Smooth muscle cell of the brain vasculature (primary cell): ENCODE measurements around the gene FOXP4.
A peak's percentile ranks its signal among the peaks of the same experiment; 100 is the strongest.

Experiments used
- DNase-seq: peaks from one replicate; pipeline ENCODE4 v3.0.0-alpha.2; 2012; ENCODE audit warnings: low read depth, low spot score

Gene FOXP4

GRCh38 chr6:41624621-41625380, 78.6 kb downstream of the FOXP4 start:
- DNase-seq = no peak

- no peak for DNase-seq
These were observed 79.3 kb downstream of the FOXP4 start for GRCh38 chr6:41625442-41625841.

GRCh38 chr6:41626022-41626421, 79.8 kb downstream of the FOXP4 start:
- DNase-seq = no peak

DNA sequence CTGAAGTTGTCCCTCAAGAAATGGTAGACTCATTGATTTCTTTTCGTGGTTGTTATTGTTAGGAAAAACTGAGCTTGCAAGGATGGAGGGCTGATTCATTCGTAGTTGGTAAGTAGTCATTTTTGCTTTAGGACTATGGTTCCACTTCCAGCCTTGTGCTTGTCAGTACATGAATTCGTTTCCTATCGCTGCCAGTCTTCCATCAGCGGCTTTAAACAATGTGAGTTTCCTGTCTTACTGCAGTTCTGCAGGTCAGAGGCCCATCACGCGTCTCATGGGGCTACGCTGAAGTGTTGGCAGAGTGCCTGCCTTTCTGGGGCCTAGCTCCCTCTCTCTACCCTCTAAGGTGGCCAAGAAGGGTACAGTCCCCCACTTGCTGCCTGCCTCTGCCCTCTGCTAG, 80.7 kb downstream of the FOXP4 start:
- DNase-seq = no peak

DNA sequence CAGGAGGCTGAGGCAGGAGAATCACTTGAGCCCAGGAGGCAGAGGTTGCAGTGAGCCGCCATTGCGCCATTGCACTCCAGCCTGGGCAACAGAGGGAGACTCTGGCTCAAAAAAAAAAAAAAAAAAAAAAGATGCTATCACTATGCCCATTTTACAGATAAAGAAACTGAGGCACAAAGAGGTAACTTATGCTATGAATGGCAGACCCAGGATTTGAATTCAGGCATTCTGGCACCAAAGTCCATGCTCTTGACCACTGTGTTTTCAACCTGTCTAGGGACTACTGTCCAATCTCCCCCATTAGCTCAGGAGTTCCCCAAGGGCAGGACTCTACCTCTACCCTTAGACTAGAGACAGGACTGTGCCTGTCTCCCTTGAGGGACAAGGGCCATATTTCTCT, 82.9 kb downstream of the FOXP4 start:
- no peak for DNase-seq

GRCh38 chr6:41630069-41630468, 83.9 kb downstream of the FOXP4 start:
- no peak for DNase-seq

DNA sequence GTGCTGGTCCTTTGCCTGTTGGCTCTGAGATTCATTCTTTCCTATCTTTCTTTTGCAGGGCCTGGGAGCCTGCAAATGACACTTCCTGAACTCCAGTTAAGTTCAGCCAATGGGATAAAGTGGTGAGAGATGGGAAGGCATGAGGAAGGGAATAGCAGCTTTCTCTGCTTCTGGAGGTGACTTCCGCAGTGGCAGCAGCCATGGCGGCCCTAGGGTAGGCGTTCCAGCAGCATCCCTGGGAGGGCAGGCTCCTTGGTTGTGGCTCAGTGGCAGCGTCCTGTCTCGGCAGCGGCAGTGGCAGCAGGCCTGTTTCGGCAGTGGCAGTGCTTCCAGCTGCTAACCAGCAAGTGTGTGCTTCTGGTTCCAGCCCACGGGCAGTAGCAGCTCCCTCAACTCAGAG, 84.8 kb downstream of the FOXP4 start:
- no peak for DNase-seq

- no peak for DNase-seq
These were observed 87.0 kb downstream of the FOXP4 start for GRCh38 chr6:41633056-41633634.

DNA sequence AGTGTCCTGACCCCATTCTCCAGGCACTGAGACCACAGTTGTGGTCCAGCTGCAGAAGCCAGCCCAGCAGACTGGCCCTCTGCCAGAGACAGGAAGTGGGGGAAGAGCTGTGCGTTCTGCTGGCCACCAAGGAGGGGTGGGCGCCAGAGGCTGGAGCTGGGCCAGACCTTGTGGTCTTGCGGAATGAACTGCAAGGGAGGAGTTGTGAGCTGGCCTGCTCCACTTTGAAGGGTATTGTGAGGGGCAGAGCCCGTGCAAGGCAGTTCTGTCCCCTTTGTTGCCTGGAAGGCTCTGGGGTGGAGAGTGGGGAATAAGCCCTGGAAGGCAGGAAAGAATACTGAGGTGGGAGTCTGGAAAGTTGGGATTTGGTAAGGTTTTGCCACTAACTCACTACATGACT, 88.5 kb downstream of the FOXP4 start:
- no peak for DNase-seq

- DNase-seq = no peak
These were observed 89.2 kb downstream of the FOXP4 start for GRCh38 chr6:41635365-41635764.

DNA sequence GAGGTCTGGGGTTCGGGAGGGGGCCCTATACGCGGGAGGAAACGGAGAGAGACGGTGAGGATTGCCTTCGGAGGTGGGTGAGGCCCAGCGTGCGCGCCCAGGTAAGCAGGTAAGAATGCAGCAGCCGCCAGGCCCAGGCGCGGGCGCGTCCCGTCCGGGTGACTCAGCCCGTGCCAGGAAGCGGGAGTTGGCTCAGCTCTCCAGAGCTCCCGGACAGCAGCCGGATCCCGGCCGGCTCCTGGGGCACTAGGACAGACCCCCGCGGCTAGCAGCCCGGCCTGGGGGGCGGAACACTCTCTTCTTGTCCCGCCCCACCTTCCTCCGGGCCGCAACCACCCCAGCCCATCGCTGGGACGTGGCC, 90.6 kb downstream of the FOXP4 start:
- DNase-seq = no peak

DNA sequence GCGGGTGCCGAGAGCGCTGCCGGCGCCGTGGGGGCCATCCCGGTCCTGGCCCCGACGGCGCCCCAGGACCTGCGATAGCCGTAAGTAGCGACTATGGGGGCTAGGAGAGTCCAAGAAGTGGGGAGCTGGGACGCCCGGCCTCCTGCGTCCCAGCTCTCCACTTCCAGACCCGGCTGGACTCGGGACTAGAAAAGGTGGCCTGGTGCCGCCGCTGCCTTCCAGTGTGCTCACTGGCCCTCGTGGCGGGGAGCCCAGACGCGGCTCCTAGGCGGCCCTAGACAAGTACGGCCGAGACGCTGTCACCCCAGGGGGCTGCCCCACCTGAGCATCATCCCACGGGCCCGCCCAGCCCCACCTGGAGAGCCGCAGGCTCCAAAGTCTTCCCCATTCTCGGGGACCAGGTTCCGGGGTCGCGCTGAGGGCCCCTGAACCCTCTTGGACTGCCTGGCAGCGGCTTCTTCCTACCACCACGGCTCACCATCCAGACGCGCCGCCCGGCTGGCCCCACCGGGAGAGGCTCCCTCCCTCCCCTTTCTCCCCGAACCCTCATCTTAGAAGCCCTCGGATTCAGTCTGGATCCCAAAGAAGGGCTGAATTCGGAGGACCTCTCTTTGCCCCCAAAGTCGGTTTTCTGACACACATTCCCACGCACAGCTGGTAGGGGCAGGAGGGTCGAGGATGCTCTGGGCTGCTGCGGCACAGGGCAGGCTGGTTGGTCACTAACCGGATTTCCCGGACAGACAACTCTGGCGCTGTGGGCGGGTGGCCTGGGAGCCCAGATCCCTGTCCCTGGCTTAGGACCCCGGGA, 91.2 kb downstream of the FOXP4 start:
- DNase-seq = no peak

DNA sequence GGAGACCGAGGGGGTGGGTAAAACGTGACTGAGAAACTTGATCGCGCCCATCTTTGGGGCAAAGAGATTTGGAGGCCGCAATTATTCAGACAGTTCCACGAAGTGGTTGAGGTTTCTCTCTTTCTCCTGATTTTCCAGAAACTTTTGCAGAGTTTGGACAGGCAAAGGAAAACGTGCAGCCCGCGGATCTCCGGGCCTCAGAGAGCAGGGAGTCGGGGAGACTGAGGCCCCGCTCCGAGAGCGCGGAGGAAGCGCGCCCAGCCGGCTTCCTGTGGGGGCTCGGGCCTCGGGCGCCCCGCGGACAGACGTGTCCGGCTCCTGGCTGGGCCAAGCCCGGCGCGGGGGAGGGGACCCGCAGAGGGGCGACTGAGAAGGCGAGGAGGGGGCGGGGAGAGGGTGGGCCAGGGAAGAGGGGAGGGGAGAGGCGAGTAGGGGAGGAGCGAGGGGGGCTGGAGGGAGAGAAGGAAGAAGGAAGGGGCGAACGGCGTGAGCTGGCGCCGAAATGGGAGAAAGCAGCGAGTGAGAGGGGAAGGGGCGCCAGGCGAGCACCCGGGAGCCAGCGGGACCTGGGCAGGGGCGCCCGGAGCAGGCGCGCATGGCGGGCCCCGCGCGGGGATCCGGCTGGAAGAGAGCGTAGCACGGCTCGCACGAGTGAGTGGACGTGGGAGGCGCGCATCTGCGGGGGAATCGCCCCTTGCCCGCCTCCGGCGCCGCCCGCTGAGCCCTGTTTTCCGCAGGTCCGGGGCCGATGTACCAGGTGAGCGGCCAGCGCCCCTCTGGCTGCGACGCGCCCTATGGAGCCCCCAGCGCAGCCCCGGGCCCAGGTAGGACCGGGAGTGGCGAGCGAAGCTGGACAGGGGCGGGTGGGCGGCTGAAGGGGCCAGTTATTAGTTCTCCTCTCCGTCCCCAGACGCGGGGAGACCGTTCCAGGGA, 92.1 kb downstream of the FOXP4 start, which contains the start of gene MDFI:
Gene MDFI (plus strand): TSS at position 467 of the 933 bp plus-strand sequence. CDS start 282 bp downstream, at position 749.
- no peak for DNase-seq

DNA sequence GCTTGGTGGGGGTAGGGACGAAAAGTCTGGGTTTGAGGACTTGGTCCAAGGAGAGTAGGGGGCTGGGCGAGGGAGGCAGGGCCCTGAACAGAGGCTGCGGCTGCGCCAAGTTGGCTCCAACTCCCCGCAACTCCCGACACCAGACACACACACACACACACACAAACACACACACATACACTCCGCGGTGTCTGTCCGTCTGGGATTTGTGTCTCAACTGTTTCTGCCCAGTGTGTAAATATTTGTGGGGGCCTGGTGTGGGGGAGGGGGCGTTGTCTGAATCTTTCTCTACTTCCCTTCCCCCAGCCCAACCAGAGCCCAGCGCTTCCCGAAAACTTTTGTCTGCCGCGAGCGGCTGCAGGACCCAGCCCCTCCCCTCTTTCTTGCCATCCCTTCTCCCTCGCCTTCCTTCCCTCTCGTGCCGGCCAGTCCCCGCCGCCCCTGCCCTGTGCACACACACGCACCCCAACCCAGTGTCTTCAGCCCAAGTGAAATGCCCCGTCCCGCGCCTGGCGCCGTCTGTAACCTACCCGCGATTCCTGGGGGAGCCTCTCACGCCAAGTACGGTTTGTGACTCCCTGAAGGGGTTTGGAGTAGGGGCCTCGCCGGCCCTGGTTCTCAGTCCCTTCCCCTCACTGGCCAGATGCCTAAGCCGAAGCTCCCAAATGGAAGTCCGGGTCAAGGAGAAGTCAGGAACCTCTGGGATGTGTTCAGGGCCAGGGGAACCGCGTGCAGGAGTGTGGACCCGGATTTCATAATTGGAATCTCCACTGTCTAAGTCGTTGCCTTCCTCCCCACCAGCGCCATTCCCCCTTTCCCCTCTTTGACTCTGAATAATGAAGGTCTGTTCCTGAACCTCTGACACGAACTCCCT, 93.0 kb downstream of the FOXP4 start:
- DNase-seq = no peak

DNA sequence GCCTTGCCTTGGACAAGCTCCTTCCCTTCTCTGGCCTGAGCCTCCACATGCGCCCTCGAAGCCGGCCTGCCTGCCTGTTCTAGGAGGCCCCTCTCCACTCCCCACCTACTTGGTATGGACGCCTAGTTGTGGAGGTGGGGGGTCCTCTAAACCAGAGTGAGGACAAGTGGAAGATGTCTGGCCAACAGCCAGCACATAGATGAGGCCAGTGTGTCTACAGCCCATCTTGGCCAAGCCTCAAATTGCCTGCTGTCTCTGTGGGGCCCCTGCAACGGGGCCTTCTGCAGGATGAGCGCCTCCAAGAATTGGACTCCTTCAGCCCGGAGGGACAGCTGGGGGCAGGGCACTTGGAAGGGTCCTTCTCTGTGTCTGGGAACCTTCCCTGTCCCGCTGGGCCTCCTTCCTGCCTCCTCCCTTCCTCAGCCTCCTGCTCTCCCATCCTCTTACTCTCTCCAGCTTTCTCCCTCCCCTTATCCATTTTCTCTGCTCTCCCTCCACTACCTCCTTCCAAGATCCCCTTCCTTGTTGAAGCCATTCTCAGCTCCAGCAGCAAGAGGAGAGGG, 93.7 kb downstream of the FOXP4 start:
- DNase-seq = peak; percentile 85

DNA sequence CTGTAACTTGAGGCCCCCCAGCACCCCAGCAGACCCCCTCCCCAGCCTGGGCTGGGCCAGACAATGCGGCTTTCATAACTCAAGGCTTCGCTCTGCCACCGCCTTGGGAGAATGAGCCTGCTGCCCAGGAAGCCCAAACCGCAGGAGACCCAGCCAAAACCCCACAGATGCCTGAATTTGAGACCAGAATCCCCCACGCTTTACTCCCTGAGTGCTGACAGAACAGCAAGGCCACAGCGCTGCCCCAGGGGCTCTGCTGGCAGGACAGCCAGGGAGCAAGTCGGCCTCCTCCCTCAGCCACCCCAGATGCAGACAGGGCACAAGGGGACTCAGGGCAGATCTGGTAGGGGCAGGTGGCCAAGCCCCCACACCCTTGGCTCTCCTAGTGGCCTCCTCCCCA, 94.2 kb downstream of the FOXP4 start:
- DNase-seq = no peak

DNA sequence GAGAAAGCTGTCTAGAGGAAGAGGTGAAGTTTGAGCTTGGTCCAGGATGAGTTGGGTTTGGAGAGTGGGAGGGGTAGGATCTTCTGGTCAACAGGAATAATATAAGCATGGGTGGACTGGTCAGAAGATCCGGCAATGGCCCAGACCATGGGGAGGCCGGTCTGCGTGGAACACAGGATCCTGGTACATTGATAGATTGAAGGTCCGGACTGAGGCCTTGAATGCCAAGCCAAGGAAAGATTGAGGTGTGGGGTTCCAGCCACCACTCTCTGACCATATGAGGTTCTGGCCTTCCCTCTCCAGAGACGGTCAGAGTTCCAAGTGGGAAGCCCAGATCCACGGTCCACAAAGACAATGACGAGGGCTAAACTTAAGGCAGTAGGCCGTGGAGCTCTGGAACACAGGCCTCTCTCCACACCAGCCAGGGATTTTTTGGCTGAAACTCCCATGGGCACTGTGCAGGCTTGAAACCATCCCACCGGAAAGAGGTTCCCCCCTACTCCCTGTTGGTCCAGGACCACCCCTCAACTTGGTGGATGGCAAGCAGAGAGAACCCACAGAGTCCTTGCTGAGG, 95.3 kb downstream of the FOXP4 start:
- no peak for DNase-seq

DNA sequence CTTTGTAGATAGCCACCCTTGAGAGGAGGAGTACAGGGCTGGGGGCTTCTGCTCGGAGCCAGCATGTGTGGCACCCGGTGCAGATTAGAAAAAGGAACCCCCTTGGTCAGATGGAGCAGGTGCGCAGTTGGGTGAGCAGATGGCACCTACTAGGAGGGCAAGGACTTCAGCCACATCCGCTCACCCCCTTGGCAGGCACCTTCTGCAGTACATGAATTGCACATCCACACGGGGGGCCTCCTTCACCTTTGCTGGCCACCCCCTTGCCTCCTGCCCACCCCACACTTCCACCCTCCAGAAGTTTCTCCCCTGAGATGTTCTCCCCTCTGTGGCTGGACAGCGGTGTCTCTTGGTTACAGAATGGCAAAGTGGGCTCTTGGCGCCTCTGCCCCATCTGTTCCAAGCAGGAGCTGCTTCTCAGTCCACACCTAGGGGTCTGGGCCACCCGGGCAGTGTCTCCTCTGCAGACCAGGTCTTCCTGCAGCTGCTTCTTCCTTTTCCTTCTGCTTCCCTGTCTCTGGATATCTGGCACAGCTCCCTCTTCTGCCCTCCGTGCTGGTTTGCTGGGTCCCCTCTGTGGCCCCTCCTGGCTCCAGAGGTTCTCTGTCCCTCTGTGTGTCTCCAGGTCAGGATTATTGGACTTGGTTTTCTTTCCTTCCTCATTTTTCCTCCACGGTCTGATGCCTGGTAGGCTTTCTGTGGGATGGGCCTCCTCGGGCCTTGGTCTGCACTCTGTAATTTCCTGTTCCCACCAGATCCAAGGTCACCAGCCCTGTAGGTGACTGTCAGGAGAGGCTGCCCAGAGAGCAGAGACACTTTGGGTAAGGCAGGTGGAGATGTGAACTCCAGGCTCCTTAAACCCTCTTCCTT, 96.1 kb downstream of the FOXP4 start:
- no peak for DNase-seq
